IMR-90 (cell line): Measurements from ENCODE around the gene ACOX3. TPM values are rescaled to one million over a fixed set of nuclear protein-coding genes. Genes with fewer than 3 reads are reported as not detected.

Source experiments
- ATAC-seq: fragments of 200-7000 bp; cut with Tn5 transposase; 2 replicates; pipeline ENCODE4 v1.9.1; 2020; ENCODE audit warnings: low read depth, mild to moderate bottlenecking, moderate library complexity
- BruUV-seq: library from RNA; stranded (reverse); fragments of 400-500 nt; replicated peaks from 2 replicates; lab custom pipeline; 2021; lab: Mats Ljungman, UMichigan
- CTCF ChIA-PET: fragments of 300-600 bp; formaldehyde crosslinking; extraction: SDS; loops from one replicate; lab custom pipeline; 2021; ENCODE audit warnings: antibody characterized with exemption; lab: Yijun Ruan, JAX
- POLR2A ChIA-PET: fragments of 300-600 bp; sonication (Branson Sonifier 250); formaldehyde crosslinking; loops from one replicate; lab custom pipeline; 2022; ENCODE audit warnings: antibody characterized with exemption; ENCODE audit not compliant: unreplicated experiment; lab: Charles Lee
- DNase-seq: peaks from one replicate; pipeline ENCODE4 v3.0.0; 2013
- H2AFZ ChIP-seq: replicated peaks from 2 replicates; pipeline ENCODE3; 2013; ENCODE audit warnings: low read length, mild to moderate bottlenecking; ENCODE audit not compliant: poor library complexity
- H2AK5ac ChIP-seq: 2 replicates; pipeline ENCODE4 v1.6.1; 2013; ENCODE audit warnings: low read depth, low read length, inconsistent platforms
- H2AK9ac ChIP-seq: replicated peaks from 2 replicates; pipeline ENCODE3; 2013; ENCODE audit warnings: mild to moderate bottlenecking, low read depth, low read length, moderate library complexity; ENCODE audit not compliant: poor library complexity
- H2BK120ac ChIP-seq: 2 replicates; pipeline ENCODE4 v1.6.1; 2013; ENCODE audit warnings: low read depth, low read length, inconsistent platforms
- H2BK15ac ChIP-seq: 3 replicates; pipeline ENCODE4 v1.6.1; 2013; ENCODE audit warnings: low read depth, low read length, inconsistent platforms
- H2BK20ac ChIP-seq: 2 replicates; pipeline ENCODE4 v1.6.1; 2013; ENCODE audit warnings: low read depth, mild to moderate bottlenecking, inconsistent platforms, low read length, moderate library complexity
- H2BK5ac ChIP-seq: 2 replicates; pipeline ENCODE4 v1.6.1; 2013; ENCODE audit warnings: mild to moderate bottlenecking, low read depth, low read length, inconsistent platforms; ENCODE audit not compliant: poor library complexity, severe bottlenecking
- H3K14ac ChIP-seq: replicated peaks from 2 replicates; pipeline ENCODE4 v1.6.1; 2013; ENCODE audit warnings: low read depth, low read length, inconsistent platforms
- H3K18ac ChIP-seq: 2 replicates; pipeline ENCODE4 v1.6.1; 2013; ENCODE audit warnings: low read depth, low read length, control low read depth
- H3K23ac ChIP-seq: 2 replicates; pipeline ENCODE4 v1.6.1; 2013; ENCODE audit warnings: low read depth, low read length, inconsistent platforms
- H3K27ac ChIP-seq: 2 replicates; pipeline ENCODE4 v1.5.1; 2013; ENCODE audit warnings: mild to moderate bottlenecking, control low read depth, low read length; ENCODE audit not compliant: insufficient read depth
- H3K27me3 ChIP-seq: 2 replicates; pipeline ENCODE4 v1.6.1; 2013; ENCODE audit warnings: low read length; ENCODE audit not compliant: control insufficient read depth, insufficient read depth
- H3K36me3 ChIP-seq: 2 replicates; pipeline ENCODE4 v1.6.1; 2013; ENCODE audit warnings: low read length, mixed read lengths; ENCODE audit not compliant: control insufficient read depth, insufficient read depth
- H3K4ac ChIP-seq: 2 replicates; pipeline ENCODE4 v1.6.1; 2013; ENCODE audit warnings: low read depth, low read length, inconsistent platforms
- H3K4me1 ChIP-seq: 2 replicates; pipeline ENCODE4 v1.6.1; 2013; ENCODE audit warnings: low read length, mixed read lengths; ENCODE audit not compliant: control insufficient read depth, insufficient read depth
- H3K4me2 ChIP-seq: 2 replicates; pipeline ENCODE4 v1.6.1; 2013; ENCODE audit warnings: low read depth, mild to moderate bottlenecking, control low read depth, low read length, moderate library complexity
- H3K4me3 ChIP-seq: 2 replicates; pipeline ENCODE4 v1.5.1; 2013; ENCODE audit warnings: low read depth, mild to moderate bottlenecking, control low read depth, low read length, moderate library complexity; ENCODE audit not compliant: insufficient read depth
- H3K56ac ChIP-seq: 2 replicates; pipeline ENCODE4 v1.6.1; 2013; ENCODE audit warnings: low read length, inconsistent platforms; ENCODE audit not compliant: insufficient read depth; ENCODE audit errors: extremely low read depth
- H3K79me1 ChIP-seq, 2 experiments: 2 replicates each; pipeline ENCODE4 v1.6.1; 2013; ENCODE audit warnings: low read length in 2 of 2, inconsistent platforms in 1 of 2, low read depth in 1 of 2
- H3K9ac ChIP-seq: 2 replicates; pipeline ENCODE4 v1.6.1; 2013; ENCODE audit warnings: low read depth, low read length, control low read depth
- H3K9me1 ChIP-seq: 2 replicates; pipeline ENCODE4 v1.6.1; 2013; ENCODE audit warnings: low read length, inconsistent platforms; ENCODE audit not compliant: insufficient read depth
- H3K9me3 ChIP-seq: 2 replicates; pipeline ENCODE4 v1.6.1; 2013; ENCODE audit warnings: low read length; ENCODE audit not compliant: control insufficient read depth, insufficient read depth
- H4K20me1 ChIP-seq: 2 replicates; pipeline ENCODE4 v1.6.1; 2013; ENCODE audit warnings: low read length, inconsistent platforms; ENCODE audit not compliant: insufficient read depth
- H4K5ac ChIP-seq: 2 replicates; pipeline ENCODE4 v1.6.1; 2013; ENCODE audit warnings: mild to moderate bottlenecking, low read depth, low read length, control low read depth
- H4K8ac ChIP-seq, 2 experiments: 2 replicates each; pipeline ENCODE4 v1.6.1; 2013; ENCODE audit warnings: low read depth in 2 of 2, low read length in 2 of 2, control low read depth in 1 of 2, inconsistent platforms in 1 of 2
- H4K91ac ChIP-seq: 2 replicates; pipeline ENCODE4 v1.6.1; 2013; ENCODE audit warnings: low read depth, low read length, inconsistent platforms; ENCODE audit not compliant: insufficient read depth
- BHLHE40 ChIP-seq: fragments of 150-350 bp; IDR thresholded peaks from 2 replicates; pipeline ENCODE4 v1.6.1; 2016; ENCODE audit warnings: mild to moderate bottlenecking, low read depth, low read length
- CEBPB ChIP-seq: IDR thresholded peaks from 2 replicates; pipeline ENCODE4 v1.6.1; 2012; ENCODE audit warnings: low read depth, low read length, improper control_type of control experiment
- CHD1 ChIP-seq: IDR thresholded peaks from 2 replicates; pipeline ENCODE4 v1.6.1; 2012; ENCODE audit warnings: low read depth, low read length, improper control_type of control experiment
- CTCF ChIP-seq: conservative IDR thresholded peaks from 2 replicates; pipeline ENCODE4 v1.5.1; 2012; ENCODE audit warnings: mild to moderate bottlenecking, low read depth, low read length, improper control_type of control experiment
- ELK1 ChIP-seq: fragments of 150-350 bp; IDR thresholded peaks from 2 replicates; pipeline ENCODE4 v1.6.1; 2016; ENCODE audit warnings: low read depth, mild to moderate bottlenecking, low read length, moderate library complexity, borderline replicate concordance
- FOS ChIP-seq: fragments of 150-350 bp; IDR thresholded peaks from 2 replicates; pipeline ENCODE4 v1.6.1; 2016; ENCODE audit warnings: low read depth, low read length
- MAFK ChIP-seq: IDR thresholded peaks from 2 replicates; pipeline ENCODE4 v1.6.1; 2012; ENCODE audit warnings: low read depth, low read length, improper control_type of control experiment
- MAZ ChIP-seq: IDR thresholded peaks from 2 replicates; pipeline ENCODE4 v1.6.1; 2012; ENCODE audit warnings: low read depth, mild to moderate bottlenecking, low read length, improper control_type of control experiment, moderate library complexity, borderline replicate concordance
- MXI1 ChIP-seq: IDR thresholded peaks from 2 replicates; pipeline ENCODE4 v1.6.1; 2012; ENCODE audit warnings: low read depth, mild to moderate bottlenecking, low read length, moderate library complexity, borderline replicate concordance
- NFE2L2 ChIP-seq: fragments of 150-350 bp; IDR thresholded peaks from 2 replicates; pipeline ENCODE4 v1.6.1; 2016; ENCODE audit warnings: low read depth, mild to moderate bottlenecking, low read length
- POLR2A ChIP-seq: IDR thresholded peaks from 2 replicates; pipeline ENCODE4 v1.6.1; 2012; ENCODE audit warnings: mild to moderate bottlenecking, low read depth, low read length
- RAD21 ChIP-seq: IDR thresholded peaks from 2 replicates; pipeline ENCODE4 v1.6.1; 2012; ENCODE audit warnings: low read length, improper control_type of control experiment
- RCOR1 ChIP-seq: IDR thresholded peaks from 2 replicates; pipeline ENCODE4 v1.6.1; 2012; ENCODE audit warnings: mild to moderate bottlenecking, low read length, improper control_type of control experiment; ENCODE audit not compliant: insufficient replicate concordance
- RFX5 ChIP-seq: IDR thresholded peaks from 2 replicates; pipeline ENCODE4 v1.8.0; 2012; ENCODE audit warnings: low read depth, mild to moderate bottlenecking, low read length, moderate library complexity
- SMC3 ChIP-seq: fragments of 150-350 bp; IDR thresholded peaks from 2 replicates; pipeline ENCODE4 v1.6.1; 2016; ENCODE audit warnings: low read depth, mild to moderate bottlenecking, antibody characterized with exemption, low read length, moderate library complexity
- USF2 ChIP-seq: fragments of 150-350 bp; IDR thresholded peaks from 2 replicates; pipeline ENCODE4 v1.6.1; 2017; ENCODE audit warnings: mild to moderate bottlenecking, antibody characterized with exemption, low read length, low read depth
- WGBS, 2 experiments: methylation state at CpG; one replicate each; pipeline versions ENCODE4 v1.1.5 to v1.1.7; 2013; ENCODE audit warnings: missing lambda C conversion rate in 2 of 2; ENCODE audit not compliant: insufficient read length in 1 of 2; ENCODE audit errors: extremely low coverage in 2 of 2; 5-methylcytosine and 5-hydroxymethylcytosine counted together
- dilution Hi-C: fragments of 300-500 bp; cut with HindIII; formaldehyde crosslinking; loops from one replicate; pipeline ENCODE4 v1.14.3; 2018; ENCODE audit warnings: low sequenced_read_pairs; ENCODE audit not compliant: unreplicated experiment
- in situ Hi-C: fragments of 300-500 bp; cut with MboI; formaldehyde crosslinking; loops from 3 replicates; pipeline ENCODE4 v1.14.3; 2019; ENCODE audit warnings: low sequenced_read_pairs, inconsistent platforms, mixed read lengths
- intact Hi-C: fragments of 100-400 bp; cut with micrococcal nuclease; formaldehyde crosslinking; loops from 2 replicates; pipeline ENCODE4 v1.10.0; 2022
- polyA plus RNA-seq, 3 experiments: library from polyadenylated mRNA; depleted of rRNA; stranded (reverse); fragments of >200 nt; gene quantifications; 2 replicates each; pipeline ENCODE4 v1.2.3, GENCODE V29; 2012; ENCODE audit warnings: low replicate concordance in 1 of 3
- total RNA-seq: library from RNA; depleted of rRNA; stranded (reverse); fragments of >200 nt; gene quantifications from 2 replicates; pipeline ENCODE4 v1.2.3, GENCODE V29; 2012

Gene ACOX3
- total and polyA plus RNA-seq, 2 of the 4 experiments (the other 2 are of a cell fraction) = 15.2 to 25.8 TPM

- Histone ChIP-seq H4K91ac (no peak overlapping the region), H2AK5ac (no peak overlapping the region), H4K8ac (no peak overlapping the region), H3K14ac (no peak overlapping the region), H2BK15ac (no peak overlapping the region), H2AFZ (no peak overlapping the region), H2BK120ac (no peak overlapping the region), H3K9me3 (no peaks in the 10 kb centered on the region), H4K20me1 (0 out of 2 replicates have a peak, but pooled peaks cover 1% of the 10 kb centered on the region), H2BK20ac (no peak overlapping the region), H3K4me1 (peaks cover 3% of the 10 kb centered on the region; the same call in 1 of the 2 replicates), H2BK5ac (no peak overlapping the region), H3K56ac (no peak overlapping the region), H3K9ac (no peak overlapping the region), H3K18ac (no peak overlapping the region), H3K27ac (no peak overlapping the region), H3K4ac (no peak overlapping the region), H3K4me3 (no peak overlapping the region), H3K23ac (no peak overlapping the region), H2AK9ac (no peak overlapping the region), H4K5ac (no peak overlapping the region), H3K36me3 (peaks cover 21% of the 10 kb centered on the region), H3K9me1 (peaks cover 7% of the 10 kb centered on the region; the same call in 1 of the 2 replicates), H3K27me3 (no peaks in the 10 kb centered on the region), H3K4me2 (no peak overlapping the region), H3K79me1 (peaks cover 0 to 3% of the 10 kb centered on the region in 2 experiments; a peak in 1 of 4 replicates)
- CTCF ChIA-PET = interaction anchor here (1.2 kb wide), 1 partner anchor 132 kb away, joined by 3 read pairs; no protein-coding TSS in a partner anchor
- ATAC-seq (no peak), DNase-seq (no peak)
- no TSS peak for BruUV-seq
- intact Hi-C loops (no loop called here), in situ Hi-C loops (no loop called here), dilution Hi-C loops (no loop called here)
- POLR2A ChIA-PET = no interaction called here
- WGBS, 2 experiments = 94% methylated on average over 12 of the region's 15 CpGs; no CpG with 5 or more reads in 1 of the 2 experiments
- no peak for TF ChIP-seq RAD21
- no peak for TF ChIP-seq RFX5
- no peak for TF ChIP-seq CTCF
- no peak for TF ChIP-seq FOS
- TF ChIP-seq CHD1 = no peak
- TF ChIP-seq NFE2L2 = no peak
- TF ChIP-seq POLR2A = no peak
- TF ChIP-seq USF2 = no peak
- TF ChIP-seq MAFK = no peak
- TF ChIP-seq ELK1 = no peak
- TF ChIP-seq CEBPB = no peak
- TF ChIP-seq MXI1 = no peak
- TF ChIP-seq MAZ = no peak
- TF ChIP-seq BHLHE40 = no peak
- TF ChIP-seq SMC3 = no peak
- no peak for TF ChIP-seq RCOR1
These were observed 41.2 kb downstream of the ACOX3 start for GRCh38 chr4:8399298-8399697.
